Upper lobe of left lung (tissue), 4 donors: ENCODE data around the gene PCDHA6.

ENCODE experiments used
- EP300 ChIP-seq, 4 donors: sonication (generic); formaldehyde crosslinking; IDR thresholded peaks; one replicate each; pipeline ENCODE4 v1.5.1; 2017; ENCODE audit warnings: antibody characterized with exemption in 4 of 4, control low read depth in 2 of 4
- POLR2A ChIP-seq, 4 donors: fragments of 450-650 bp; IDR thresholded peaks; one replicate each; pipeline ENCODE4 v1.5.1; 2016 to 2017; ENCODE audit warnings: antibody characterized with exemption in 4 of 4, mild to moderate bottlenecking in 2 of 4
- POLR2AphosphoS5 ChIP-seq, 2 donors: sonication (generic); formaldehyde crosslinking; IDR thresholded peaks; one replicate each; pipeline ENCODE4 v1.5.1; 2017; ENCODE audit warnings: antibody characterized with exemption in 2 of 2
- TF ChIP-seq, protein P1 (sequence below), 6 experiments: fragments of 450-650 bp in 4 of 6; fragments of 200-600 bp in 2 of 6; sonication (generic) in 2 of 6; IDR thresholded peaks; one replicate each; pipeline ENCODE4 v1.5.1; 2016 to 2019; ENCODE audit warnings: antibody characterized with exemption in 6 of 6

DNA sequence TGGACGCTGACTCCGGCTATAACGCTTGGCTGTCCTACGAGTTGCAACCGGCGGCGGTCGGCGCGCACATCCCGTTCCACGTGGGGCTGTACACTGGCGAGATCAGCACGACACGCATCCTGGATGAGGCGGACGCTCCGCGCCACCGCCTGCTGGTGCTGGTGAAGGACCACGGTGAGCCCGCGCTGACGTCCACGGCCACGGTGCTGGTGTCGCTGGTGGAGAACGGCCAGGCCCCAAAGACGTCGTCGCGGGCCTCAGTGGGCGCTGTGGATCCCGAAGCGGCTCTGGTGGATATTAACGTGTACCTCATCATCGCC lies 49.5 kb downstream of the PCDHA6 start:
- TF ChIP-seq, protein P1, sequence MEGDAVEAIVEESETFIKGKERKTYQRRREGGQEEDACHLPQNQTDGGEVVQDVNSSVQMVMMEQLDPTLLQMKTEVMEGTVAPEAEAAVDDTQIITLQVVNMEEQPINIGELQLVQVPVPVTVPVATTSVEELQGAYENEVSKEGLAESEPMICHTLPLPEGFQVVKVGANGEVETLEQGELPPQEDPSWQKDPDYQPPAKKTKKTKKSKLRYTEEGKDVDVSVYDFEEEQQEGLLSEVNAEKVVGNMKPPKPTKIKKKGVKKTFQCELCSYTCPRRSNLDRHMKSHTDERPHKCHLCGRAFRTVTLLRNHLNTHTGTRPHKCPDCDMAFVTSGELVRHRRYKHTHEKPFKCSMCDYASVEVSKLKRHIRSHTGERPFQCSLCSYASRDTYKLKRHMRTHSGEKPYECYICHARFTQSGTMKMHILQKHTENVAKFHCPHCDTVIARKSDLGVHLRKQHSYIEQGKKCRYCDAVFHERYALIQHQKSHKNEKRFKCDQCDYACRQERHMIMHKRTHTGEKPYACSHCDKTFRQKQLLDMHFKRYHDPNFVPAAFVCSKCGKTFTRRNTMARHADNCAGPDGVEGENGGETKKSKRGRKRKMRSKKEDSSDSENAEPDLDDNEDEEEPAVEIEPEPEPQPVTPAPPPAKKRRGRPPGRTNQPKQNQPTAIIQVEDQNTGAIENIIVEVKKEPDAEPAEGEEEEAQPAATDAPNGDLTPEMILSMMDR (IDR thresholded peaks at IDR 0.05), result no peak
- no peak for TF ChIP-seq POLR2A (IDR thresholded peaks at IDR 0.05)
- no peak for TF ChIP-seq POLR2AphosphoS5 (IDR thresholded peaks at IDR 0.05)
- no peak for TF ChIP-seq EP300 (IDR thresholded peaks at IDR 0.05)
